Measurements from ENCODE around the gene SLC9A3. TPM values are rescaled to one million over a fixed set of nuclear protein-coding genes. Genes with fewer than 3 reads are reported as not detected.

SLC9A3 gene
- total and polyA plus RNA-seq, 2 of the 13 experiments (the other 11 are each of a cell fraction or from before 2014, with no cell fraction given) = 1.5 to 1.8 TPM

- TF ChIP-seq ZBTB33 (CRISPR knock-in tag; IDR thresholded peaks at IDR 0.05) = no peak
- no peak for TF ChIP-seq SYNCRIP (IDR thresholded peaks at IDR 0.05; ENCODE audit: insufficient read depth, low read depth, low read length)
- no peak for TF ChIP-seq ZNF724P (CRISPR knock-in tag; IDR thresholded peaks at IDR 0.05; ENCODE audit: borderline replicate concordance)
- no peak for TF ChIP-seq ZBTB38 (CRISPR knock-in tag; IDR thresholded peaks at IDR 0.05)
- TF ChIP-seq ATF1 (CRISPR knock-in tag; IDR thresholded peaks at IDR 0.05) = no peak
- no peak for TF ChIP-seq ZBTB2 (CRISPR knock-in tag; IDR thresholded peaks at IDR 0.05; ENCODE audit: low read depth)
- TF ChIP-seq PRDM10 (CRISPR knock-in tag; IDR thresholded peaks at IDR 0.05; ENCODE audit: low read depth) = no peak
- no peak for TF ChIP-seq ZNF549 (CRISPR knock-in tag; IDR thresholded peaks at IDR 0.05)
- no peak for TF ChIP-seq EZH2 (conservative IDR thresholded peaks at IDR 0.05; ENCODE audit: low read depth, low read length)
- TF ChIP-seq KAT2B (IDR thresholded peaks at IDR 0.05; ENCODE audit: borderline replicate concordance, low read depth, low read length) = no peak
- TF ChIP-seq HHEX (CRISPR knock-in tag; IDR thresholded peaks at IDR 0.05) = no peak
Observed at GRCh38 chr5:445591-445990, 78.7 kb downstream of the SLC9A3 start (continued).

All from HepG2 (cell line).